Naive thymus-derived CD4-positive, alpha-beta T cell (primary cell): ENCODE measurements around the gene MMADHC. TPM values are rescaled to one million over a fixed set of nuclear protein-coding genes. Genes with fewer than 3 reads are reported as not detected.
"Not testable (repeated sequence)": the region's sequence is repeated elsewhere in the genome, so short reads cannot be mapped to it uniquely, and the experiment has no call there.

Experiments used
- ATAC-seq: fragments of 150-1000 bp; cut with Tn5 transposase; 2 replicates; pipeline ENCODE4 v1.10.0; 2021; ENCODE audit warnings: mild to moderate bottlenecking, moderate library complexity
- CTCF ChIA-PET: fragments of 350-600 bp; sonication (Branson Sonifier 250); formaldehyde crosslinking; loops from one replicate; lab custom pipeline; 2021; ENCODE audit warnings: antibody characterized with exemption; lab: Charles Lee
- POLR2A ChIA-PET: fragments of 350-600 bp; sonication (Branson Sonifier 250); formaldehyde crosslinking; loops from one replicate; lab custom pipeline; 2021; ENCODE audit warnings: antibody characterized with exemption, inconsistent platforms; lab: Charles Lee
- DNase-seq, 9 donors: peaks; one replicate each; pipeline versions ENCODE4 v3.0.0 to v3.0.0-alpha.2; 2020 to 2022; ENCODE audit warnings: mixed read lengths in 1 of 9
- H3K27ac ChIP-seq: one replicate; pipeline ENCODE4 v1.7.0; 2013; ENCODE audit warnings: mild to moderate bottlenecking, low read depth, low read length, moderate library complexity
- H3K27me3 ChIP-seq, 2 donors: one replicate each; pipeline ENCODE4 v1.7.0; 2013; ENCODE audit warnings: low read length in 2 of 2, mild to moderate bottlenecking in 2 of 2, moderate library complexity in 2 of 2; ENCODE audit not compliant: control insufficient read depth in 2 of 2, insufficient read depth in 2 of 2
- H3K36me3 ChIP-seq, 3 experiments: 1 replicate in 2 of 3; 2 replicates in 1 of 3; pipeline ENCODE4 v1.7.0; 2013; ENCODE audit warnings: low read length in 3 of 3, mild to moderate bottlenecking in 3 of 3, moderate library complexity in 1 of 3; ENCODE audit not compliant: insufficient read depth in 3 of 3, control insufficient read depth in 2 of 3
- H3K4me1 ChIP-seq, 2 donors: one replicate each; pipeline ENCODE4 v1.7.0; 2013; ENCODE audit warnings: low read length in 2 of 2, mild to moderate bottlenecking in 2 of 2, moderate library complexity in 1 of 2; ENCODE audit not compliant: control insufficient read depth in 2 of 2, insufficient read depth in 2 of 2
- H3K4me3 ChIP-seq: 2 replicates; pipeline ENCODE4 v1.7.0; 2013; ENCODE audit warnings: mild to moderate bottlenecking, low read length
- H3K9me3 ChIP-seq, 3 experiments: 1 replicate in 2 of 3; 2 replicates in 1 of 3; pipeline ENCODE4 v1.7.0; 2013; ENCODE audit warnings: low read length in 3 of 3; ENCODE audit not compliant: control insufficient read depth in 2 of 3
- H3K27ac Mint-ChIP-seq, 9 donors: one replicate each; pipeline ENCODE4 v1.8.0; 2020 to 2022; ENCODE audit warnings: mixed read lengths in 9 of 9, mild to moderate bottlenecking in 8 of 9, moderate library complexity in 5 of 9, inconsistent platforms in 2 of 9
- H3K27me3 Mint-ChIP-seq, 5 donors: one replicate each; pipeline ENCODE4 v1.8.0; 2021 to 2022; ENCODE audit warnings: mixed read lengths in 5 of 5, mild to moderate bottlenecking in 1 of 5
- H3K36me3 Mint-ChIP-seq, 5 donors: one replicate each; pipeline ENCODE4 v1.8.0; 2020 to 2022; ENCODE audit warnings: mixed read lengths in 5 of 5, mild to moderate bottlenecking in 3 of 5, inconsistent platforms in 1 of 5
- H3K4me1 Mint-ChIP-seq, 7 donors: one replicate each; pipeline ENCODE4 v1.8.0; 2020 to 2022; ENCODE audit warnings: mixed read lengths in 7 of 7, mild to moderate bottlenecking in 3 of 7, inconsistent platforms in 1 of 7
- H3K4me3 Mint-ChIP-seq, 10 donors: one replicate each; pipeline ENCODE4 v1.8.0; 2020 to 2022; ENCODE audit warnings: mild to moderate bottlenecking in 10 of 10, mixed read lengths in 10 of 10, moderate library complexity in 6 of 10, inconsistent platforms in 2 of 10
- H3K9me3 Mint-ChIP-seq, 11 donors: one replicate each; pipeline ENCODE4 v1.8.0; 2020 to 2022; ENCODE audit warnings: mixed read lengths in 11 of 11, mild to moderate bottlenecking in 4 of 11, inconsistent platforms in 1 of 11, moderate library complexity in 1 of 11
- intact Hi-C, 2 donors: fragments of 100-400 bp; cut with micrococcal nuclease; formaldehyde crosslinking; loops; one replicate each; pipeline ENCODE4 v1.15.1; 2023
- polyA plus RNA-seq, 2 donors: library from polyadenylated mRNA; unstranded; fragments of 300-500 nt; fragmentation: Illumina TruSeq; gene quantifications; one replicate each; pipeline ENCODE4 v1.2.3, GENCODE V29; 2021
- total RNA-seq, 6 experiments: library from RNA in 5 of 6; stranded (reverse) in 5 of 6; gene quantifications; 1 replicate in 5 of 6; 2 replicates in 1 of 6; pipeline ENCODE4 v1.2.3 and lab custom pipeline; 2021 to 2026

MMADHC gene
- total and polyA plus RNA-seq, 7 experiments from 2014 or later, result 53.3 to 157 (median 68.5) TPM

GRCh38 chr2:149565625-149566024, 21.9 kb downstream of the MMADHC start:
- H3K27ac Mint-ChIP-seq, H3K9me3 ChIP-seq, H3K27ac ChIP-seq, H3K4me3 ChIP-seq, H3K4me1 ChIP-seq, DNase-seq, H3K4me1 Mint-ChIP-seq, H3K9me3 Mint-ChIP-seq, ATAC-seq, H3K27me3 ChIP-seq, H3K27me3 Mint-ChIP-seq, H3K4me3 Mint-ChIP-seq: not testable (repeated sequence)
- ChIA-PET CTCF (interaction anchor here (0.6 kb wide), 2 partner anchors 1542 to 1671 kb away, joined by 3 to 4 read pairs; no protein-coding TSS in a partner anchor), POLR2A (interaction anchor here (0.6 kb wide), 1 partner anchor 8 kb away, joined by 4 read pairs; no protein-coding TSS in a partner anchor)
- peaks cover 0 to 28% (median 12%) of the 10 kb centered on the region in 5 donors for H3K36me3 Mint-ChIP-seq
- intact Hi-C loops, result loop anchor here in 1 of 2 donors (10.0 kb wide), 3 partner anchors 131 to 1631 kb away; no protein-coding TSS in a partner anchor
- peaks cover 5 to 35% (median 28%) of the 10 kb centered on the region in 3 experiments for H3K36me3 ChIP-seq

GRCh38 chr2:149564983-149565382, 22.6 kb downstream of the MMADHC start:
- peak overlapping the region in 1 of 9 donors; percentile 15 for H3K27ac Mint-ChIP-seq
- H3K4me3 Mint-ChIP-seq, result no peak overlapping the region
- no peak overlapping the region for H3K27ac ChIP-seq

GRCh38 chr2:149564097-149564496, 23.5 kb downstream of the MMADHC start:
- Histone ChIP-seq H3K27me3 (no peaks in the 10 kb centered on the region), H3K27ac (no peak overlapping the region), H3K9me3 (no peaks in the 10 kb centered on the region), H3K36me3 (peaks cover 4 to 23% (median 21%) of the 10 kb centered on the region in 3 experiments), H3K4me1 (no peaks in the 10 kb centered on the region), H3K4me3 (no peak overlapping the region)
- peaks cover 0 to 15% (median 7%) of the 10 kb centered on the region in 5 donors for H3K36me3 Mint-ChIP-seq
- intact Hi-C loops, result loop anchor here (5.0 to 10.0 kb wide), 5 partner anchors 129 to 1629 kb away; no protein-coding TSS in a partner anchor
- H3K4me1 Mint-ChIP-seq, result peaks cover 0 to 5% (median 0%) of the 10 kb centered on the region in 7 donors
- no peak overlapping the region for H3K4me3 Mint-ChIP-seq
- no peaks in the 10 kb centered on the region for H3K27me3 Mint-ChIP-seq
- CTCF ChIA-PET, result interaction anchor here (0.7 to 1.6 kb wide), 2 partner anchors 256 to 547 kb away, joined by 3 to 4 read pairs; no protein-coding TSS in a partner anchor
- no peak for ATAC-seq
- H3K27ac Mint-ChIP-seq, result peak overlapping the region in 3 of 9 donors; percentile 25 to 67 (median 47)
- no peak for DNase-seq
- H3K9me3 Mint-ChIP-seq, result no peaks in the 10 kb centered on the region
- POLR2A ChIA-PET, result no interaction called here

More at GRCh38 chr2:149564983-149565382, 22.6 kb downstream of the MMADHC start:
- H3K4me1 ChIP-seq, result no peaks in the 10 kb centered on the region
- ATAC-seq (no peak), DNase-seq (no peak)
- intact Hi-C loops, result loop anchor here (5.0 to 10.0 kb wide), 5 partner anchors 130 to 1630 kb away; no protein-coding TSS in a partner anchor
- CTCF ChIA-PET, result interaction anchor here (0.6 kb wide), 1 partner anchor 1672 kb away, joined by 3 read pairs; no protein-coding TSS in a partner anchor
- no peak overlapping the region for H3K4me3 ChIP-seq
- H3K9me3 ChIP-seq, result no peaks in the 10 kb centered on the region
- H3K27me3 ChIP-seq, result no peaks in the 10 kb centered on the region
- H3K9me3 Mint-ChIP-seq, result no peaks in the 10 kb centered on the region
- H3K36me3 Mint-ChIP-seq, result peaks cover 0 to 24% (median 11%) of the 10 kb centered on the region in 5 donors
- H3K36me3 ChIP-seq, result peaks cover 5 to 30% (median 24%) of the 10 kb centered on the region in 3 experiments
- peaks cover 0 to 5% (median 0%) of the 10 kb centered on the region in 7 donors for H3K4me1 Mint-ChIP-seq
- POLR2A ChIA-PET, result interaction anchor here (0.6 kb wide), 1 partner anchor 9 kb away, joined by 4 read pairs; no protein-coding TSS in a partner anchor
- H3K27me3 Mint-ChIP-seq, result no peaks in the 10 kb centered on the region

- Mint-ChIP-seq H3K36me3 (peaks cover 0 to 9% (median 0%) of the 10 kb centered on the region in 5 donors), H3K27ac (peak overlapping the region in 2 of 9 donors; percentile 25 to 26), H3K4me1 (peaks cover 0 to 5% (median 0%) of the 10 kb centered on the region in 7 donors), H3K9me3 (no peaks in the 10 kb centered on the region), H3K27me3 (peaks cover 0 to 8% (median 7%) of the 10 kb centered on the region in 5 donors), H3K4me3 (no peak overlapping the region)
- Histone ChIP-seq H3K9me3 (no peaks in the 10 kb centered on the region), H3K4me1 (no peaks in the 10 kb centered on the region), H3K4me3 (no peak overlapping the region), H3K36me3 (peaks cover 0 to 9% (median 7%) of the 10 kb centered on the region in 3 experiments), H3K27ac (no peak overlapping the region), H3K27me3 (no peaks in the 10 kb centered on the region)
- DNase-seq (no peak), ATAC-seq (no peak)
- POLR2A ChIA-PET, result interaction anchor here (0.7 kb wide), 1 partner anchor 10 kb away, joined by 3 read pairs; no protein-coding TSS in a partner anchor
- intact Hi-C loops, result loop anchor here (5.0 to 10.0 kb wide), 5 partner anchors 128 to 1628 kb away; no protein-coding TSS in a partner anchor
- CTCF ChIA-PET, result interaction anchor here (1.3 to 1.6 kb wide), 2 partner anchors 10 to 546 kb away, joined by 3 to 6 read pairs; no protein-coding TSS in a partner anchor
These were observed 25.3 kb downstream of the MMADHC start for GRCh38 chr2:149562324-149562723.

- ChIA-PET CTCF (interaction anchor here (0.6 to 1.6 kb wide), 9 partner anchors 11 to 1828 kb away, joined by 3 to 11 read pairs (median 3); no protein-coding TSS in a partner anchor), POLR2A (no interaction called here)
- H3K36me3 ChIP-seq, result peaks cover 0 to 2% (median 0%) of the 10 kb centered on the region in 3 experiments
- H3K9me3 ChIP-seq, result no peaks in the 10 kb centered on the region
- Mint-ChIP-seq H3K4me1 (peaks cover 0 to 5% (median 0%) of the 10 kb centered on the region in 7 donors), H3K9me3 (no peaks in the 10 kb centered on the region), H3K27ac (no peak overlapping the region), H3K36me3 (peaks cover 0 to 5% (median 0%) of the 10 kb centered on the region in 5 donors), H3K27me3 (peaks cover 0 to 8% (median 7%) of the 10 kb centered on the region in 5 donors), H3K4me3 (no peak overlapping the region)
- ATAC-seq (peak; percentile 47), DNase-seq (peak in 6 of 9 donors; percentile 3 to 53 (median 43))
- no peaks in the 10 kb centered on the region for H3K27me3 ChIP-seq
- intact Hi-C loops, result loop anchor here (1.0 to 10.0 kb wide), 8 partner anchors 127 to 1627 kb away; no protein-coding TSS in a partner anchor
- no peak overlapping the region for H3K27ac ChIP-seq
- no peaks in the 10 kb centered on the region for H3K4me1 ChIP-seq
- H3K4me3 ChIP-seq, result no peak overlapping the region
These were observed 26.2 kb downstream of the MMADHC start for GRCh38 chr2:149561309-149561926.

GRCh38 chr2:149559341-149560068, 28.1 kb downstream of the MMADHC start:
- no peaks in the 10 kb centered on the region for H3K36me3 ChIP-seq
- POLR2A ChIA-PET, result interaction anchor here (0.6 kb wide), 1 partner anchor 1570 kb away, joined by 4 read pairs; no protein-coding TSS in a partner anchor
- ATAC-seq (no peak), DNase-seq (no peak)
- no peak overlapping the region for H3K27ac ChIP-seq
- H3K9me3 ChIP-seq, result no peaks in the 10 kb centered on the region
- Mint-ChIP-seq H3K27me3 (peaks cover 0 to 8% (median 7%) of the 10 kb centered on the region in 5 donors), H3K9me3 (no peaks in the 10 kb centered on the region), H3K27ac (no peak overlapping the region), H3K4me3 (no peak overlapping the region), H3K36me3 (no peaks in the 10 kb centered on the region), H3K4me1 (peaks cover 0 to 5% (median 0%) of the 10 kb centered on the region in 7 donors)
- no peaks in the 10 kb centered on the region for H3K4me1 ChIP-seq
- no peak overlapping the region for H3K4me3 ChIP-seq
- no peaks in the 10 kb centered on the region for H3K27me3 ChIP-seq
- CTCF ChIA-PET, result interaction anchor here (0.9 to 1.5 kb wide), 2 partner anchors 39 to 542 kb away, joined by 3 to 4 read pairs; no protein-coding TSS in a partner anchor
- intact Hi-C loops, result loop anchor here (5.0 to 10.0 kb wide), 5 partner anchors 125 to 1625 kb away; no protein-coding TSS in a partner anchor
